Prostate gland (tissue), 2 donors: ENCODE results near the gene SV2C.

Experiments
- CTCF ChIP-seq, 4 experiments: fragments of 200-600 bp in 2 of 4; fragments of 450-650 bp in 2 of 4; sonication (generic) in 2 of 4; IDR thresholded peaks; 1 replicate in 3 of 4; 2 replicates in 1 of 4; pipeline ENCODE4 v1.5.1; 2016 to 2019; ENCODE audit warnings: antibody characterized with exemption in 4 of 4, mild to moderate bottlenecking in 2 of 4, moderate library complexity in 2 of 4
- POLR2A ChIP-seq: fragments of 450-650 bp; IDR thresholded peaks from one replicate; pipeline ENCODE4 v1.6.1; 2016; ENCODE audit warnings: antibody characterized with exemption, mild to moderate bottlenecking
- POLR2AphosphoS5 ChIP-seq: sonication (generic); formaldehyde crosslinking; IDR thresholded peaks from one replicate; pipeline ENCODE4 v1.6.1; 2017; ENCODE audit warnings: antibody characterized with exemption

DNA sequence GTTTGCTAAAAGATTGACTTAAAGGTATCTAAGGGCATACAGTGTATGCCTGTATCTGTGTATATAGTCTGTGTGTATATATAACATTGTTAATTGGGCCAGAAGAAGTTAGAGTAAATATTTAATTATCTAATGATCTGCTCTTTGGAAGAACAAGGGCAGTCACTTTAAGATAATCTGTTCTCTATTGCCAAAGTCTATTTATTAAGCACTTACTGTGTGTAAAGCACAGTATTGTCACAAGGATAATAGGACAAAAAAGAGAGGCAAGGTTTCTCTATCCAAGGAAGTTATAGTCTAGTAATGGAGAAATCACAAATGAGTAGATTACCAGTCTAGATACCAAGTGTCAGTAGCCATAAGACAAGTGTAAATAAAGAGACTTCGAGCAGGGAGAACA is 51.5 kb downstream of the SV2C start:
- TF ChIP-seq CTCF (IDR thresholded peaks at IDR 0.05) (no peak), POLR2A (no peak), POLR2AphosphoS5 (no peak)
